ACHN (cell line): ENCODE results near the gene ADARB2.
"Not testable (repeated sequence)": the region's sequence is repeated elsewhere in the genome, so short reads cannot be mapped to it uniquely, and the experiment has no call there.

ENCODE experiments used
- DNase-seq: peaks from one replicate; pipeline ENCODE4 v3.0.0-alpha.2; 2015
- in situ Hi-C: cut with HindIII; loops from 2 replicates; pipeline ENCODE4 v1.10.0; 2017; ENCODE audit warnings: low sequenced_read_pairs, low pct_ligation_motif_present, low pct_unique_long_range_greater_than_20kb

Gene ADARB2

DNA sequence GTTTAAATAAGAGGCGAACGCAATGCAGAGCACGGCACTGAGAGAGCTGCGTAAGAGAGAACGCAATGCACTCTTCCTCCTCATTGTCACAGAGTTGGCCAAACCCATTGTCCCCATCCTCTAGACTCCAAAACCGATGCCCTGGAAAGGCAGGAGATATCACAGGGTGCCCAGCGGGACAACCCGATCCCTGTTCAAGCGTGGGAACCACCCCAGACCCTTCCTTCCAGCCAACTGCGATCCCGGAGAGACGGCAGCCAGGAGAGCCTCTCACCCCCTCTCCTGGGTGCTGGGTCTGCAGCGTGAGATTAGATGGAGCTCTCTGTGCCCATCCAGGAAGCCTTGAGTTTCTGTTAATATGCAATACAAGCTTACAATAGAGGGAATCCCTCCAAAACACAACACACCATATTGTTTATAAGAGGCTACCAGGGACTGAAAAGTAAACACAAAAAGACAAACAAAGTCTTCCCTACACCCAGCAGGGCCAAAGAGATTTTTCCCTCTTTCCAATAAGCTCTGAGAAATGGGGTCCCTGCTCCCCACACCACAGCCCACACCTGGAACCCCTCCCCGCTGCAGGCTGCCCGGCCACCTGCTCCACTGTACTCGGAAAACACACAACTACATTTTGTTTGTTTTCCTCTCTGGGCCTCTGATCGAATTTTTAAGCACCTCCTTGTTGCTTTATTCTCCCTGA is 187.6 kb downstream of the ADARB2 start:
- in situ Hi-C loops, result no loop called here
- no peak for DNase-seq

DNA sequence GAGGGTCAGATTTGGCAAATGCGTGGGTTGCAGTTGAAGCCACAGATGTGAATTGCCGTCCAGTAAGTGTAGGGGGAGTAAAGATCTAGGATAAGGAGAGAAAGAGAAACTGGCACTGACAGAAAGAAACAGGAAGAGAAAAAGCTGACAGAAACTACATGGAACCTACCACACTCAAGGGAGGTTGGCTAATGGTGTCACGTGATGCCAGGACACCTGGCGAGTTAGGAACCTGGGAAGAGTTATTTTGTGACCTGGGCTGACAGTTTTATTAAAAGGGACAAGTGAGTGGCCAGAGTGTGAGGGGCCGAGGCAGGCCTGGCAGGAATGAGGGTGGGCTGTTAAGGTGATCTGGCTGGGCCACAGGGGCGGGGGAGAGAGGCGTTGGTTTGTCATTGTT is 188.7 kb downstream of the ADARB2 start:
- no peak for DNase-seq
- in situ Hi-C loops, result no loop called here

DNA sequence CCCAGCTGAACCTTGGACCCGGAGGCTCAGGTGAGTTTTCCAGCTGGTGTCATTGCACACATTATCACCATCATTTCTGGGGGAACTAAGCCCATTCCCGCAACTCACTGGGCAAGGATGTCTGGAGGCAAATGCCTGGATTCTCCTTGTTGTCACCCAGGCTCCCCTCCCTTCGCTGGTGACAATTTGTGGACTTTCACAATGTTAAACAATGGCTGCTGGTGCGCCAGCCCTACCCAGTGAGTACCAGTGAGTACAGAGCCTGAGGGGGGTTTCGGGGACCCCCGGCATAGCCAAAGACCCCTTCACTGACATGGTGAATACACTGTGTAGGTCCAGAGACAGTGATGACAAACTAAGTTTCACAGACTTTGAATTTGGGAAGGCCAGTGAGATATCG is 189.2 kb downstream of the ADARB2 start:
- DNase-seq, result no peak

DNA sequence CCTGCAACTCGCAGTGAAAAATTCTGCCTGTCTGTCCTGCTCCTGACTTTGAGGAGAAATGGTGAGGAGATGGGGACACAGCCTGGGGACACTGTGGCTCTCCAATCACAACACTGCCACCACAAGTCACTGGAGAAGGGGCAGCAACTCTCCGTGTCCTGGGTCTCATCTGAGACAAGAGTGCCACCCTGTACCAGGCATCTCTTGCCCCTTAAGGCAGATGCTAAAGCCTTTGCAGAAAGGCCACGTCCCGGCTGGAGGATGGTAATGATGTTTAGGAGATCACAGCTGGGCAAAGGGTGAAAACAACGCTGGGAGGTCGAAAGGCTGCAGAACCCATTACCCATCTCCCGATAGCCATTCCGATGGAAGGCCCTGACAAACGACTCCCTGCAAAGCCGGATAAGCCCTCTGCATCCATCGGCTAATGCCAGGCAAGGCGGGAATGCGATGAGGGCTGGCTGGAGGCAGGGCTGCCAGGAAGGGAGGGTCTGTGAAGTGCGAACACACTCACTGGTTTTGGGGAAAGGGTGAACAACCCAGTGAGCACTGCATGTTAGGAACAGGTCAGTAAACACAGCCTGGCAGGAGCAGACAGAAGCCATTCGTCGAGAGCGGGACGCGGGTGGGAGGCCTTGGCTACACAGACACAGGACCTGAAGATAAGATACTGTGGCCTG is 190.8 kb downstream of the ADARB2 start:
- DNase-seq, result no peak

More for the DNA sequence above, 189.2 kb downstream of the ADARB2 start:
- in situ Hi-C loops, result no loop called here

DNA sequence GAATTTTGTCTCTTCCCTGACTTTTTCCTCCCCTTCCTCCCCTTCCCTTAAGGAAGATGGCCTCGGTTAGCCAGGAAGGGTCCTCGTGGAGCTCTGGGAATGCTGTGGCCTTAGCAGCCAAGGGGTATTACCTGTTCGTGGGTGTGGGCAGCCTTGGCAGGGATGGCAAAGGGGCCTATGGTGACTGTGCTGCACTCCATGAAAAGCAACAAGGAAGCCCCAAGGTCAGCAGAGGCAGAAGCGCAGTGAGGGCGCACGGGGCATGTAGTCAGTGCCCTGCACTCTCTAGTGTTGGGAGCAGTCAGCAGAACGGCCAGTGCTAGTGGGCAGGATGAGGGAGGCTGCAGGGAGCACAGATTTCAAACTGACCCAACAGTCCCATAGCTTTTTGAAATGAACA is 191.8 kb downstream of the ADARB2 start:
- DNase-seq, result no peak
- in situ Hi-C loops, result no loop called here

More for the DNA sequence above, 190.8 kb downstream of the ADARB2 start:
- in situ Hi-C loops, result no loop called here

DNA sequence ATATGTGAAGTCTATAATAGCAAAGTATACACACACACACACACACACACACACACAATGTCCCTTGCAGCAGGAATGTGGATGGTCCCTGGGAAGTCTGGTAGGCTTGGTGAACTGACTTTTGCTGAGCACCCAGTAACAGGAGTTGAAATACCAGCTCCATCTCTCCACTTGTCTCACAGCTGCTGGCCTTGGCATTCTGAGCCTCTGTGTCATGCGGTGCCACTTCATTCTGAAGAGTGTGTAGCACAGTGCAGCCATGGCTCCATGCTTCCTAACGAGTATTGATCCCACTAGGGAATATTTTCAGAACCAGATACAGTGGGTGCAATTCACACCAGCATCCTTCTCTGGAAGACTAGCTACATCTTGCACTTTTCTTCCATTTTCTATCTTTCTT is 192.4 kb downstream of the ADARB2 start:
- in situ Hi-C loops, result no loop called here
- DNase-seq, result no peak

DNA sequence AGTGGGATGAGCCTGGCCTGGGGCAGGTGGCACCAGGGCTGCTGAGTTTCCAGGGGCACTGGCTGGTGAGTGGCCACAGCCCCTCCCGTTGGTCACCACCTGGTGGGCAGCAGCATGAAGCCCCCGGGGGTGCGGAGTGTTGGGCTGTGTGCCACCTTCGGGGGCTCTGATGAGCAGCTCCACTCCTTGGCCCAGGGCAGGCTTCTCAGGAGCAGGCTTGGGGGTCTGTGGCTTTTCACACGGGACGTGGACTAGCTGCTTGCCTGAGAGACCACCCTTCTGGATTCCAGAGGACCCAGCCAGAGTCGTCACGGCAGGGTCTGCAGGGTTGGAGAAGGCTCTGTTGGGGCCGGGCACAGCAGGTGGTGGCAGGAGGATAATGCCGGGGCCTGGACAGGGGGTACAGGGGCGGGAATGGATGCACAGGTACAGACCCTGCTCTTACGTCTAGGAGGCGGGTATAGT is 193.1 kb downstream of the ADARB2 start:
- DNase-seq, result no peak
- in situ Hi-C loops, result no loop called here

DNA sequence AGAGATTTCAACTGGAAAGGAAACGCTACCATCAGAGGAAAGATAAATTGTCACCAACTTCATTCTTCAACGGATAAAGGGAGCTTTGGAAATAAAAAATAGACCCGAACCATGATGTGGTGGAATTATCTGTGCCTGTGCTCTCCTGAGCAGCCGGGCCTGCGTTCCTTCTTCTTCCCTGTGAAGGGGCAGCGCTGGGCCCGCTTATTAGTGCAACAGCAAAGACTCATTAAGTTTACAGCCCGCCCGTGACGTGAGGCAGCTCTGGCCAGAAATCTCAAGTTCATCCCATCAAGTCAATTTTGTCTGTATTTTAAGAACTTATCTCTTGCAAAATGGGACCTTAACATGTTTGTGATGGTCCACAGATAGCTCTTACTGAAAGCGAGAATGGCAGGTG is 193.7 kb downstream of the ADARB2 start:
- no peak for DNase-seq
- in situ Hi-C loops, result no loop called here

DNA sequence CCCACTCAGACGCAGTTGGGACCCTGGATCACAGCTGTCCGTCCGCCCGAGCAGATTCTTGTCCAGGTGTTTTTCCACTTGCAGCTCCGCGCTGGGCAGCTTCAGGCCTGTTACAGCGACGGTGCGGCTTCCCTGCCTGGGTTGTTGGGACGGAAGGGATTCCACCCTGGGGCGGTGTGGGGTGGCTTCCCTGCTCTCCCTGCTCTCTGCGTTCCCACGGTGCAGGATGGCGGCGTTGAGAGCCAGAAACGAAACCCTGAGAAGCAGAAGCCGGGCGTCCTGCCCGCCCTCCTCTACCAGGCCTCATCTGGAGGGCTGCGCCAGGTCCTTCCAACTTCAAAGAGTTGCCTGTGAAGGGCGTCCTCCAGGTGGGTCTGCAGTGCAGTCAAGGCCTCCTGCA is 194.4 kb downstream of the ADARB2 start:
- no peak for DNase-seq
- in situ Hi-C loops, result no loop called here

DNA sequence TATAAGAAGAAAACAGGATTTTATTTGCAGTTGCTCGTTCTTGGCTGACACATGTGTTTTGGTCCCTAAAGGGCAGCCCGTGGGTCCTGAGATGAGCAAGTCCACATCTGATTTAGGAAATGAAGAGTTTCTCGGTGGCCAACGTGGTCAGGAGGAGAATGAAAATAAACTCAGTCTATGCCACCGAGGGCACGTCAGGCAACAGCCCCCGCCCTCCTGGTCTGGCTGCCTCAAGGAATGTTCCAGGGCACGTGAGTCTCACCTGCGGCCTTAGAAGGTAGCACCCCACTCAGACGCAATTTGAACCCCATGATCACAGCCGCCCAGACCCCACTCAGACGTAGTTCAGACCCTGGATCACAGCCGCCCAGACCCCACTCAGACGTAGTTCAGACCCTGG is 197.2 kb downstream of the ADARB2 start:
- DNase-seq, result no peak
- in situ Hi-C loops, result no loop called here

DNA sequence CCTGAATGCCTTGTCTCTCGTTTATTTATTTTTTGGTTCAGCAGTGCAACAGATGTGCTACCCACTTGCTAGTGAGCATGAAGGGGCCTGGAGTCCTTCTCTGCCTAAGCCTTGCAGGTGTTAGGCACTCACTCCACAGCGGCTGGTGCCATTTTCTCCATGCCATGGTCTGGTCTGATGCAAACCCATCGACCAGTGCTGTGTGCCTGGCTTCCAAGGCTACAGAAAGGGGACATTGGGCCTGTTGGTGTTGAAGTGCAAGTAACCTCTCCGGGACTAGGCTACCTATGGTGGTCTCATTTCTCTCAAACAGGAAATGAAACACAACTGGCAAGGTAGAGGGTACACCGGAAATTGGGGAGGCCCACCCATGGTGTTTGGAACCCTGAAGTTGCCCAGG is 198.1 kb downstream of the ADARB2 start:
- in situ Hi-C loops, result no loop called here

DNA sequence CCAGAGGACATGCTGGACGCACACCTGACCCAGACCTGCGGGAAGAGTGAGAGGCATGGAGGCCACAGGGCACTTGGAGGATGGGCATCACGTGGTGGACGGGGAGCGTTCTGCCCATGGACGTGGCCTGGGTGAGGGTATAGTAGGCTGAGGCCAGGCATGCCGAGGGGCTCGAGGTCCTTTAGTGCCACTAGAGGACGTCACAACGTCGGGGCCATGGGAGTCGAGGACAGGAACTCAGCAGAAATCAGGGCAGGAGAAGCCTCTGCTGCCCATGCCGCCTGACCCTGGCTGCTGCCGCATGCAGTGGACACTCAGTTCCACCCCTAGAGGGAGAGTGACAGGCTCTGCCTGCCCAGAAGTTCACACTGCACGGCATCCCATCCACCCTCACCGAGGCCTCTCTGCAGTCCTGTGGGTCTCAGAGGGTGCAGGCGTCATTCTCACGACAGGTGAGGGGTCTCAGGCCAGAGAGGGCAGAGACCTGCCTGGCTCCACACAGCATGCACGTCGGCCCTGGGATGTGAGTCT is 198.7 kb downstream of the ADARB2 start:
- in situ Hi-C loops, result no loop called here
- no peak for DNase-seq

More for the DNA sequence above, 198.1 kb downstream of the ADARB2 start:
- no peak for DNase-seq

DNA sequence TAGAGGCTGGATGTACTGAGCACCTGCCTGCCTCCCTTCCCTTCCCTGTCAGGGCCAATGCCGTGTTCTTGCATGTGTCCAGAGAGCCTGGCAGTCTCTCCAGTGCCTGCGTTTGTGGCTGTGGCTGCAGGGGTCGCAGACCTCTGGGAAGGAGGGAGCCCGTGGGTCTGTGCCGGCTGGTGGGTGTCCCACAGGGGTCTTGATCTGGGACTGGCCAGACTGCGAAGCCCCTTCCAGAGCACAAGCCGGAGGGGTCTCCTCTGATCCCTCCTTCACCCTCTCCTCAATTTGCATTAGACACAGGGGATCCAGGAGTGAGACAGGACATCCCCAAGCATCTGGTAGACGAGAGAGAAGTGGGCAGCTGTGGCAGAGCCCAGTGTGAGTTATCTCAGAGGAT is 199.2 kb downstream of the ADARB2 start:
- in situ Hi-C loops, result no loop called here
- no peak for DNase-seq

DNA sequence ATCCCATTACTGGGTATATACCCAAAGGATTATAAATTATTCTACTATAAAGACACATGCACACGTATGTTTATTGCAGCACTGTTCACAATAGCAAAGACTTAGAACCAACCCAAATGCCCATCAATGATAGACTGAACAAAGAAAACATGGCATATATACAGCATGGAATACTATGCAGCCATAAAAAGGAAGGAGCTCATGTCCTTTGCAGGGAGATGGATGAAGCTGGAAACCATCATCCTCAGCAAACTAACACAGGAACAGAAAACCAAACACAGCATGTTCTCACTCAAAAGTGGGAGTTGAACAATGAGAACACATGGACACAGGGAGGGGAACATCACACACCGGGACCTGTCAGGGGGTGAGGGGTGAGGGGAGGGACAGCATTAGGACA is 199.9 kb downstream of the ADARB2 start:
- DNase-seq, in situ Hi-C loops: not testable (repeated sequence)

DNA sequence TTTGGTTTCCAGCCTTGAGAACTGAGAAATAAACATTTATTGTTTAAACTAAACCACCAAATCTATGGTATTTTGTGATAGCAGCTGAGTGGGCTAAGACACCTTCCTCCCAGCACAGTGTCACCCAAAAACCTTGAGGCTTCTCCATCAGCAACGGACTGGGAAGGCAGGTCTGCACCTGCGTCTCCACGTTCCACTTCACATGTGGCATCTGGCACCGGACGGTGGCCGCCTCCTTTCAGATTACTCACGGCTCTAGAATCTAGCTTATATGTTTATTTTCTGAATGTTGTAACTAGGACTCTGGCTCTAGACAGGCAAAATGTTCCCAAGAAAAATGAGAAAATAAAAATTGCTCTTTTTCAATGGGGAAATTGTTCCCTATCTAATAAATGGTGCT is 201.0 kb downstream of the ADARB2 start:
- DNase-seq, result no peak
- in situ Hi-C loops, result no loop called here

DNA sequence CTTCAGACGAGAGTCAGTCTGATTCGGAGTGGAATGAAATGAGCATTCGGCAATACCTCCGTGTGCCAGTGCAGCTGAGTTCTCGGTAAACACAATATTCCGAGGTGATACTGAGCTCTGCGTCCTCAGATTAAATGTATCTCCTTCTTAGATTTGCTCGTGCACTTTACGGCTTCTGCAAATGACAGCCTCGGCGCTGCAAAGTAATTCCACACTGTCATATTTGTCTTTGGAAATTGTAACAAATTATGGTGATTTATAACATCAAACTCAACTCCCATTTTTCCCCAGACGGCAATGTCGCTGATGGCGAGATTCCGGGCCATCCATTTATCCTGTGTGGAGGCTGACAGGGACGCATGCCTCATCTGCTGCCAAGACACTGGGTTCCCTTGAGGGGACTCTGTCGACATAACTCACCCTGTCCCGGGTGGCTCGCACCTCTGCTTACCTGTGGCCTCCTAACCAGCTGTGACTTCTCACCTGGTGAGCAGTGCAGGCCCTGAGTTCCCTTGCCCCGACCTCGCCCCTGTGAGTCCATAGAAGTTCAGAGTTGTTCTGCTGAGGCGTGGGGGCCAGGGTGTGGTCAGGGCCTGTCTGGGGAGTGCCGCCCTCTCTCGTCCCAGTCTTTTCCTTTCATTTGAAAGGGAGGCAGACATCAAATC is 201.9 kb downstream of the ADARB2 start:
- DNase-seq, result no peak
- in situ Hi-C loops, result no loop called here

DNA sequence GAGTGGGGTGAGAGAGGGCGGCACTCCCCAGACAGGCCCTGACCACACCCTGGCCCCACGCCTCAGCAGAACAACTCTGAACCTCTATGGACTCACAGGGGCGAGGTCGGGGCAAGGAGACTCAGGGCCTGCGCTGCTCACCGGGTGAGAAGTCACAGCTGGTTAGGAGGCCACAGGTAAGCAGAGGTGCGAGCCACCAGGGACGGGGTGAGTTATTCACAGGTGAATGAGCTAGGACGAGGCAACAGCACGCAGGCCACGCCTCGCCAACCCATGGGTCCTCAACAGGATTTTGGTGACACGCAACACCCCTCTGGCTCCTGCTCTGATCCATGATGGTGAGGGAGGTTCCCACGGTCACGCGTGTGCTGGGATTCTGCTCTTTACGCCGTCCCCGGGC is 202.5 kb downstream of the ADARB2 start:
- DNase-seq, result no peak
- in situ Hi-C loops, result no loop called here

DNA sequence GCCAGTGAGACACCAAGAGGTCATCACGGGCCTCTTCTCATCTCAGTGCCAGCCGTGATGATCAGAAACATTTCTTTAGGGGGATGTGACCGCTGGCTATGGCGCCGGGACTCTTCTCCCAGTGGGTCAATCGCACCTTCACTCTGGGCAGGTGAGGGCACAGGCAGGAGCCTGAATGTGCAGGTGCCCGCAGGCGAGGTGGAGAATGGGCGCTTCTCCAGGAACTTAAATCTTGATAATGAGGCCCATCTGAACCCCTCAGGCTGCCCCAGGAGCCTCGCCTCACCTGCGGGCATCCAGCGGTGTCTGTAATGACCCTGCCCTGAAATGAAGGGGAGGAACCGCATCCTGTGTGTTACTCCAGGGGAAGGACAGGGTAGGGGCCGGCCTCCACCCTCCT is 204.7 kb downstream of the ADARB2 start:
- in situ Hi-C loops, result no loop called here
- no peak for DNase-seq

DNA sequence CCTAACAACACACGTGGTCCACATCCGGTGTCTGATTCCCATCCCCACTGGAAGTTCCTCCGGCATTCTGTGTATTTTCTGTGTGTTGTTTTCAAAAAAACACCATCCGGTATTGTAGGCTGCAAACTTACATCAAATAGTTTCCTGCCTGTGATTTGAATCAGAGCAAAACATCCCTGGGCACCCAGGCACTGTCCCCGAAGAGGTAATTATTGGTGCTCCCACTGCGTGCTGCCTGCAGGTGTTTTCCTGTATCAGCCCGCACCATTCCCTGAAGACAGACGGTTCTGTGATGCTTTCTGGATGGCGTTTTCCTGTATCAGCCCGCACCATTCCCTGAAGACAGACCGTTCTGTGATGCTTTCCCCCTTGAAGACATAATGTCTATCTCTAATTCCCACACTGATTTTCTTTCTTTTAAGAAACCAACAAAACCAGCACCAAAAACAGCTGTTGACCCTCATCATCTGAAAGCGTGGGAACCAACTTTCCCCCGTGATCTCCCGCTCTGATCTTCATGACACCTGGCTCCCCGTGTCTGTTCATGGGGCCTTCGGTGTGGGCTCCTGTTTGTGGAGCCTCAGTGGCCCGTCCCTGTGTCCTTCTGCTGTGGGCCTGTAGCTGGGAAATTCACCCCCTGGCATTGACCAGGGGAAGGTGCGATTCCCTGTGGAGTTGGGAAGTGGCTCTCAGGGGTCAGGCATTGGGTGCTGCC is 205.3 kb downstream of the ADARB2 start:
- in situ Hi-C loops, result no loop called here

More for the DNA sequence above, 205.3 kb downstream of the ADARB2 start:
- DNase-seq, result no peak
